Spinal cord (tissue), 10 donors: ENCODE results near the gene TEAD1. TPM values are rescaled to one million over a fixed set of nuclear protein-coding genes. Genes with fewer than 3 reads are reported as not detected.

Experiments used
- DNase-seq, 6 donors: peaks; one replicate each; pipeline versions ENCODE4 v3.0.0 to v3.0.0-alpha.2; 2013 to 2015; ENCODE audit warnings: low spot score in 6 of 6, low read depth in 4 of 6
- H3K27ac ChIP-seq: one replicate; pipeline ENCODE4 v1.5.1; 2013; ENCODE audit warnings: low read depth, low read length, control low read depth
- H3K27me3 ChIP-seq: one replicate; pipeline ENCODE4 v1.6.1; 2013; ENCODE audit warnings: low read length; ENCODE audit not compliant: control insufficient read depth, insufficient read depth
- H3K36me3 ChIP-seq: one replicate; pipeline ENCODE4 v1.6.1; 2013; ENCODE audit warnings: low read length; ENCODE audit not compliant: control insufficient read depth, insufficient read depth
- H3K4me1 ChIP-seq: one replicate; pipeline ENCODE4 v1.6.1; 2013; ENCODE audit warnings: low read length; ENCODE audit not compliant: control insufficient read depth, insufficient read depth
- H3K4me3 ChIP-seq: one replicate; pipeline ENCODE4 v1.5.1; 2013; ENCODE audit warnings: low read depth, low read length, control low read depth
- H3K9me3 ChIP-seq: one replicate; pipeline ENCODE4 v1.6.1; 2013; ENCODE audit warnings: low read length; ENCODE audit not compliant: control insufficient read depth, insufficient read depth
- WGBS: methylation state at CpG from one replicate; pipeline ENCODE4 v1.1.5; 2013; ENCODE audit warnings: missing lambda C conversion rate; ENCODE audit not compliant: insufficient coverage; 5-methylcytosine and 5-hydroxymethylcytosine counted together
- polyA plus RNA-seq, 2 donors: library from polyadenylated mRNA; unstranded; fragments of 120-200 nt; gene quantifications; one replicate each; pipeline ENCODE4 v1.2.1, GENCODE V29; 2013; ENCODE audit not compliant: insufficient read length in 2 of 2
- total RNA-seq, 2 donors: library from RNA; depleted of rRNA in 1 of 2; stranded (reverse); fragments of 120-200 nt in 1 of 2; fragments of >200 nt in 1 of 2; gene quantifications; one replicate each; pipeline versions ENCODE4 v1.2.3 to v1.2.4, GENCODE V29; 2013 to 2014
- donor health status: healthy.

The TEAD1 gene
- total and polyA plus RNA-seq, 4 donors = 39.2 to 70.9 (median 58.7) TPM

DNA sequence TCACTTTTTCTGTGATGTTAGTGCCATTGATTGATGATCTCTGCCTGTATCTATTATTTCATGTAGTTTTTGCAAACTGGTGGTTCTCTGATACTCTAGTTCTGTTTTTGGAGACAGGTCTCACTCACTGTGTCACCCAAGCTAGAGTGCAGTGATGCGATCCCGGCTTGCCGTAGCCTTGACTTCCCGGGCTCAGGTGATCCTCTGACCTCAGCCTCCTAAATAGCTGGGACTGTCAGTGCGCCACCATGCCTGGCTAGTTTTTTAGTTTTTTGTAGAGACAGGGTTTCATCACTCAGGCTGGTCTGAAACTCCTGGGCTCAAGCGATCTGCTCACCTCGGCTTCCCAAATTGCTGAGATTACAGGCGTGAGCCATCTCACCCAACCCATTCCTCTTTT is 16.4 kb downstream of the TEAD1 start:
- peaks cover 32% of the 10 kb centered on the region for H3K4me1 ChIP-seq
- DNase-seq = no peak

DNA sequence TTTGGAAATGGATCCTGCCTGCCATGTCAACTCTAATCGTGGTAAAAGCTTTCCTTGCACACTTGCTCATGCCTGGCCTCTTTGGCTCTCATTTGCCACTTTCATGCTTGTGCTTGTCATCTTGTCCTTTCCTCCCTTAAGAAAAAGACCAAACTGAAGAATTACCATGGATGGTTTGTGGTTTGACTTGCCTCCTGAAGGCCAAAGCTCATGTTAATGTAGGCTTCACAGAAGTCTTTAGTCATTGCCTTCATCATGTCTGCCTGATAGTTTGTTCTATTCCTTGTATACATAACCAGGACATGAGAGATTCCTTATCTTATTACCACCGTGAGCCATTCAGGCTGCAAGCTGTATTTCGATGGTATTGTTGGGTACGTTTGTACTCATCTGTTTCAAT is 17.3 kb downstream of the TEAD1 start:
- DNase-seq = no peak
- Histone ChIP-seq H3K27ac (peak overlapping the region; percentile 91), H3K27me3 (no peaks in the 10 kb centered on the region), H3K4me1 (peaks cover 34% of the 10 kb centered on the region), H3K9me3 (no peaks in the 10 kb centered on the region), H3K4me3 (no peak overlapping the region), H3K36me3 (no peaks in the 10 kb centered on the region)
- no CpG with 5 or more reads among the region's 4 CpGs for WGBS

More for the DNA sequence above, 16.4 kb downstream of the TEAD1 start:
- Histone ChIP-seq H3K27me3 (no peaks in the 10 kb centered on the region), H3K27ac (peak overlapping the region; percentile 91), H3K4me3 (no peak overlapping the region), H3K9me3 (no peaks in the 10 kb centered on the region), H3K36me3 (no peaks in the 10 kb centered on the region)
- WGBS = 94% methylated on average over 4 of the region's 8 CpGs

DNA sequence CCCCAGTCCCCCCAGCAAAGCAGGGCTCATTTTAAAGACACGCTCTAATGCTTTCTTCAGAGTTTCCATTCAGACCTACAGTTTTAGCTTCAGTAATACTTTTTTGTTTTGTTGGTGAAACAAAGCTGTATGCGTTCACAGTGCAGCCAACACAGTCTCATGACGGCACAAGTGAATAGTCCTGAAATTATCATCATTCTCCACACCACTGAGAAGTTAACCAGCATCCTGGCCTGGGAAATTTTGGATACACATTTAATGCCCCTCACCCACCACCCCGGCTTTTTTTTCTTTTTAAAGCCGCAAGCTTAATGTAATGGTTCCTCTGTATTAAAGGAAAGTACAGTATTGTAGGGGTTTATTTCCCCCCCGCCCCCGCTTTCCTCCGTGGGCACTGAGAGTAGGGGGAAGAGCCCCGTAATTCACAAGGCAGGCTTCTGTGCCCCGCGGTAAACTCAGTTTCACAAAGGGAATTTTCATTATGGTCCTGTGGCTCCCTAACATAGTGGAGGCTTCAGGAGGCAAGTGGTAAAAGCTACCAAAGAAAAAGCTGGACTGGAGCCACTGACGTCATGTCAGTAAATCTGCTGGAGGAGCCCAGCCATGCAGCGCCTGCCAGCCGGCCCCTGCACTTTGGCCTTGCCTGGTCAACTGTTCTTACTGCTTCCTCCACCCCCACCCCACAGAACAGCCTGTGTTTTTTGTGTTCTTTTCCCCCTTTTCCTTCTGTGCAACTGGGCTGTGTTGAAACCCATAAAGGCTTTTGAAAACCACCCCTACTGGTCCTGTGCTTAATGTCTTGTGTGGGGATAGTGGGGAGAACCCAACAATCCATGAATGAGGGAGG is 18.2 kb downstream of the TEAD1 start:
- Histone ChIP-seq H3K27ac (peak overlapping the region; percentile 91), H3K4me3 (peak overlapping the region; percentile 19), H3K27me3 (no peaks in the 10 kb centered on the region), H3K4me1 (peaks cover 40% of the 10 kb centered on the region), H3K36me3 (no peaks in the 10 kb centered on the region), H3K9me3 (no peaks in the 10 kb centered on the region)
- 23% methylated on average over 9 of the region's 14 CpGs for WGBS
- peak; percentile 70 to 94 (median 86) for DNase-seq

DNA sequence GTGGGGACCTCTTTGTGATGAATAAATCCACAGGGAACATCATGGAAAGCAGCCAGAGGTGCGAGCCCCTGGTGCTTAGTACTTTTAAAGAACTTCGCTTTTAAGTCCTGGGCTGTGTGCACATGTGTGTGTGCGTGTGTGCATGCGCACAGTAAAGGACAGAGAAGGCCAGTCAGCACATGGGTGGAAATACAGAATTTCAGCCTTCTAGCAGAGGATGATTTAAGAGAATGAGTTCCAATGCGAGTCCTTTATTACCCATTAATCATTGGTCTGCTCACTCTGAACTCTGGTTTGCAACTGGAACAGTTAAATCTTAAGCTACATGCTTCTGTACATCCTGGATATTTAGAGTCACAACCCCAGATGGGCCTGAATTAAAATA is 18.9 kb downstream of the TEAD1 start:
- DNase-seq = no peak
- Histone ChIP-seq H3K9me3 (no peaks in the 10 kb centered on the region), H3K36me3 (no peaks in the 10 kb centered on the region), H3K27me3 (no peaks in the 10 kb centered on the region), H3K27ac (peak overlapping the region; percentile 91), H3K4me3 (no peak overlapping the region), H3K4me1 (peaks cover 47% of the 10 kb centered on the region)
- WGBS = 33% methylated on average over 4 of the region's 5 CpGs

DNA sequence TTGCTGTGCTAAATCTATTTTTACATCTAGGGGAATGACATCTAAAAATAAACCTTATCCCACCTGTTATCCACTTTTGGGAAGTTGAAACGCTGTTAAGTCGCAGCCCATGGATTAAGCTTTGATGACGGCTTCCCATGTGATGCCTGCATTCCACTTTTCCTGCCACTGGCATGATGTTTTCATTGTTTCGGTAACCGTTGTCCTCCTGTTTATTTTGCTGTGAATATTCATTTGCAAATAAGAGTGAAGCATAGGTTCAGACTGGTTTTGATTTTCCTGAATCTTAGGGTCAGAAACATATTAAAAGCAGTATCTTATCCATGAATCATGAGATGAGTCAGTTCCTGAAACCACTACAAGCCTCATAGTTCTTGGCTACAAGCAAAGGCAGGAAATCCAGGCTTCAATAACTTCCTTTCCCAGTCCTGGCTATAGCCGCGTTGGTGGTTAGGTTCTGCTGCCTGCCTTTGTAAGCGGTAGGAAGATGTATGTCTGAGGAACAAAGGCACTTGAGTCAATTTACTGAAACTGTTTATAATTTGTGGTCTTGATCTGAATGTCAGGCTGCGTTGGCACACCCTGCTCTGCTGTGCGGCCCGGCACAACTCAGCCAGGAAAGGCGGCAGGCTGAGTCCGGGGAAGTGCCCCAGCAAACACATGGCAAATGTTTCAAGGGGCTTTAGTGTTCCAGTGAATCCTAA is 19.4 kb downstream of the TEAD1 start:
- H3K4me3 ChIP-seq = peak overlapping the region; percentile 4

DNA sequence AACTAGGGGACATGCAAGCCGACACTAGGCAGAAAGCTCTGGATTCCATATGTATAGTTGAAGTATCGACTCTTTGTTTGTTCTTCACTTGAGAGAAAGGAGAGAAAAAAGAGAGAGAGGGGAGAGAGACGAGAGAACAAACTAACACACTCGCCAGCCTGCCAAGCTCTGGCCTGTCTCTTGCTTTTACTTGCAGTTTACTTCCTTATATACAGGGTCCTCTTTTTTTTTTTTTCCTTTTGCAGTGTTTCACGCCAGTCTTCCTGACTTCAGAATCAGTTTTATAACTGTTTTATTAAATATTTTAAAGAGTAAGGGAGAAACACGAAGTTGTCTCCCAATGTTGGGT is 19.9 kb downstream of the TEAD1 start:
- Histone ChIP-seq H3K36me3 (no peaks in the 10 kb centered on the region), H3K4me1 (peaks cover 49% of the 10 kb centered on the region), H3K4me3 (peak overlapping the region; percentile 4), H3K9me3 (no peaks in the 10 kb centered on the region), H3K27me3 (no peaks in the 10 kb centered on the region), H3K27ac (peak overlapping the region; percentile 91)
- 36% methylated on average over 3 of the region's 6 CpGs for WGBS
- DNase-seq = no peak

More for the DNA sequence above, 19.4 kb downstream of the TEAD1 start:
- no peaks in the 10 kb centered on the region for H3K9me3 ChIP-seq
- no peaks in the 10 kb centered on the region for H3K36me3 ChIP-seq
- DNase-seq = peak in 3 of 6 donors; percentile 60 to 84 (median 79)
- H3K27ac ChIP-seq = peak overlapping the region; percentile 91
- H3K27me3 ChIP-seq = no peaks in the 10 kb centered on the region
- H3K4me1 ChIP-seq = peaks cover 49% of the 10 kb centered on the region
- 22% methylated on average over 8 of the region's 13 CpGs for whole genome bisulfite sequencing

DNA sequence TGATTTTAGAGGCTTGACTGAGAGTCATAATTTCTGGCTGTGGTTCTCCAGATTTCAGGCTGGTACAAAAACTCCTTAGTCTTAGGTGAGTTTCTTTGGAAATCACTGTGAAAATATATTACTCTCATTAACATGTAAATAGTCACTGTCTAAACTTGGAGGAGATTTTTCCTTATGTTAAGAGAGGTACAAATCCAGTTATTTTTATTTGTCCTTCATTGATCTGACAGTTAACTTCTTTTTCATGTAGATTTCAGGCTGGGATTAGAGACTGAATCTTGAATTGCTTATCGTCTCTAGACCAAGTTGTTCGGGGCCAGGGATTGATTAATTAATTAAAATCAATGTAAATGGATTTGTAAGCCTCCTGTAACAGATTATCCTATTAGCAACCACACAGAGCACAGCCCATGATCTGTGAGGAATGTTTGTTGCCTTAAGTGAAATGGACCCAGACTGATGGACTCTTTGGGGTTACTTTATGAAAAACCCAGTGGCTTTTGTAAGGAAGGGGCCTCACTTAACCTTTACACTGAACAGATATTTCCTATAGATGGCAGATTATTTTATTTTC is 21.1 kb downstream of the TEAD1 start:
- no peak for DNase-seq
- Histone ChIP-seq H3K27ac (peak overlapping the region; percentile 91), H3K9me3 (no peaks in the 10 kb centered on the region), H3K36me3 (no peaks in the 10 kb centered on the region), H3K27me3 (no peaks in the 10 kb centered on the region), H3K4me1 (peaks cover 46% of the 10 kb centered on the region), H3K4me3 (no peak overlapping the region)
- WGBS = no CpG with 5 or more reads among the region's 2 CpGs

DNA sequence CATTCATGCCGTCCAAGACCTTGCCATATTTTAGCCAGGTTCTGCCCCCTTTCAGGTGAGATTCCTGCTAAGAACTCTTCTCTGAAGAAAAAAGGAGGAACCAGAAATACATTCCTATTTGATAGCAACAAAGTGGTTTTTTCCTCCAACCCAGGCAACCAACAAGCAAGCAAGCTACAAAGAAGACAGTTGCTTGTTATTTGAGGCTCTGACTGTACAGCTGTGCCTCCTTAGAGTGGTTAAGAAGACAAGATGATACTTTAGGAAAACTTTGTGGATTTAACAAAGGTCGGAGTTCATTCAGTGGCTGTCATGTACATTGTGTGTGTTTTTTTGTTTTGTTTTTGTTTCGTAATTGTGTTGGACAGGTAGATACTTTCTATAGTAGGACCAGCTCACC is 21.7 kb downstream of the TEAD1 start:
- Histone ChIP-seq H3K9me3 (no peaks in the 10 kb centered on the region), H3K4me1 (peaks cover 42% of the 10 kb centered on the region), H3K4me3 (no peak overlapping the region), H3K36me3 (no peaks in the 10 kb centered on the region), H3K27ac (peak overlapping the region; percentile 91), H3K27me3 (no peaks in the 10 kb centered on the region)
- DNase-seq = no peak
- WGBS = no CpG with 5 or more reads among the region's 3 CpGs

DNA sequence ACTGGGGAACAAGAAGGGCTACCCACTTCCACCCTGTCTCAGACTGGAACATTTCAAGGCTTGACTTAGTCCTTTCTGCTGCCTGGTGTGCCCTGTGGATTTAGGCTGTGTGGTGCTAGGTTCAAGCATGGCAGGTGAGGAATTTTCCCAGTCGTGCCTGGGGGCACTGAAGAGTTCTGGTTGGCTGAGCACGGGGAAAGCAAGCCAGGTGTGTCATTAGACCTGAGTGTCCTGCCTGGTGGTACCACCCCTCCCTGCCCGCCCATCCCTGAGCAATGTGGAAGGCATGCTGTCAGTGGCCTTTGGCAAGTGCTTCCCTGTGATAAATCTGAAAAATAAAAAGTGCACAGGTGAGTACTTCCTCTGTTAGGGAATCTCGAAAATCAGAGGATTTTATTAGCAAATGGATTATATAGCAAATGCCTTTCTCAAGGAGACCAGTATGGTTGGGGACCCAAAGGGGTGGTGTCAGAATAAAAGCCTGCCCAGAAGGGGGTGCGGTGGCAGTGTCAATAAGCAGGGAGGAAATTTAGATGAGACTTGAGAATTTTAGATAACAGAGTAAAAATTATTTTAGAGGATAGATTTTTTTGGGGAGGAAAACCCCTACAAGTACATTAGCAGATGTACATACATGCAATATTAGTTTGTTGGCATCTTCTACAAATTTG is 22.8 kb downstream of the TEAD1 start:
- 83% methylated on average over 5 of the region's 5 CpGs for WGBS
- Histone ChIP-seq H3K36me3 (no peaks in the 10 kb centered on the region), H3K27ac (peak overlapping the region; percentile 40), H3K4me1 (peaks cover 46% of the 10 kb centered on the region), H3K9me3 (no peaks in the 10 kb centered on the region), H3K4me3 (no peak overlapping the region), H3K27me3 (no peaks in the 10 kb centered on the region)
- no peak for DNase-seq
